HG02943 (cell line): ENCODE results near the gene ATG4A.

Source experiments
- ATAC-seq: cut with Tn5 transposase; IDR thresholded peaks from one replicate; pipeline ENCODE4 v1.9.1; 2021; ENCODE audit warnings: mild to moderate bottlenecking, low read depth, moderate library complexity; ENCODE audit not compliant: unreplicated experiment

The ATG4A gene

GRCh38 chrX:108121291-108121690, 29.7 kb downstream of the ATG4A start:
- ATAC-seq: no peak

- no peak for ATAC-seq
Observed at GRCh38 chrX:108122748-108123147, 31.2 kb downstream of the ATG4A start.

DNA sequence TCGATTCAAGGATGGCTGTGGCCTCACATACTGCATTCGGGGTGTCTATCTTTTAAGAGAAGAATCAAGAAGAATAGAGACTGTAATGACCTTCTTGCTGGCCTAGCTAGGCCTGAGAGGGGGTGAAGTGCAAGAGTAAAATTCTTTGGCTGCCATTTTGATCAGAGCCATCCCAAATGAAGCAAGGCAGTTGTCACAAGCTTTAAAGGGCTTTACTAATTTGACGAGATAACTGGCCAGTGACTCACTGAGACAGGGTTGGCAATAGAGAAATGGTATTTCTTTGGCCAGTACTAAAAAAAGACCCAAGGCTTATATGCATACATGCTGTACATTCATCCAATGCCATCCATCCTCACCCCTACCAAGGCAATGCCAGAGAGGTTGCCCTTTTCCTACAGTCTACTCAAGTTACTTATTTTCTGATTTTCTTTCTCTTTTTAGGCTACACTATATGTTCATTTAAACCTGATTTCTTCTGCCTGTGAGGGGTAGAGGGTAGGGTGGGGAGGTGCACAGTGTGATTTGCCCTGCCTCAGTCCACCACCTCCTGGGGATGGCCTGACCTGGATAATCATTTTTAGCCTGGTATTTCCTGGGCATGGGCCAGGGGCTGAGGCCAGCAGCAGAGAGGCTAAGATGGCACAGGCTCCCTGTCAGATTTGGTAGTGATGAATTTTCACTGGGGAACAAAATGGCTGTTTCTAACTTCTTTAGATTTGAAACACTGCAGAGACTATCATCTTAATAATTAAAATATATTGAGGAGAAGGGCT, 32.2 kb downstream of the ATG4A start:
- no peak for ATAC-seq

DNA sequence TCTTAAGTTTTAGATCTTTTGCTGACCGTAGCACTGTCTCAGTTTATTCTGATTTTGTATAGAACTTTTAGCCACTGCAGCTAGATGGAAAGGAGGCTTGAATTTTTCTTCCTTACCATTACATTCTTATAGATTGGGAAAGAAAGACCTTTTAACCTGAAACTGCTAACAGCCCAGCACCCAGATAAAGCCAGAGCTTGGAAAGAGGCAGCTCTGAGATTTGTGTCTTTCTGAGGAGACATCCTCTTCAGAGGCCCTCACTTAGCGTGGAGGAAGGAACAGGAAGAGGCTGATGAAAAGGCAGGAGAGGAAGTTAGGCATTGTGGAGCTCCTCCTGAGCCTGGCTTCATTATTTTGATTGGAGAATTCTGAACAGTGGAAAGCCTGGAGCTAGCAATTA, 35.1 kb downstream of the ATG4A start:
- no peak for ATAC-seq

GRCh38 chrX:108127152-108127551, 35.6 kb downstream of the ATG4A start:
- no peak for ATAC-seq

- ATAC-seq: no peak
Observed at GRCh38 chrX:108130889-108131288, 39.3 kb downstream of the ATG4A start.

DNA sequence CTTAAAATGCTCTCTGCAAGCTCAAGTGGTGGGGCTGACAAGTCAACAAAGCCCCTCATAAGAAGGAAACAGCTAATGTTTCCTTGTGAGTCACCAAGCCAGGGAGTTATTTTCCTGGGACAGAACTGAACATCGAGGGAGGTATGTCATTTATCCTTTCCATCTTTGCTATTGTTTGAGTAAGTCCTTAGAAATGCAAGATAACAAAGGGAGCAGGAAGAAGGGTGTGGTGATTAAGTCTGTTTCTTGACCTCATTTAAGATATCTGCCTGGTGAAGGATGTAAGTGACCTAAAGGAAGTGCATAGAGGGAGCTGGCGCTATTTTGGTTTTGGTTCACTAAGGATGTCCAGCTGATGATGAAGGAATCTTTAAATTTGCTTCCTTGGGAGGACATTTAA, 39.9 kb downstream of the ATG4A start:
- ATAC-seq: no peak

- no peak for ATAC-seq
Observed at GRCh38 chrX:108132034-108132433, 40.5 kb downstream of the ATG4A start.

GRCh38 chrX:108132876-108133275, 41.3 kb downstream of the ATG4A start:
- ATAC-seq: no peak

DNA sequence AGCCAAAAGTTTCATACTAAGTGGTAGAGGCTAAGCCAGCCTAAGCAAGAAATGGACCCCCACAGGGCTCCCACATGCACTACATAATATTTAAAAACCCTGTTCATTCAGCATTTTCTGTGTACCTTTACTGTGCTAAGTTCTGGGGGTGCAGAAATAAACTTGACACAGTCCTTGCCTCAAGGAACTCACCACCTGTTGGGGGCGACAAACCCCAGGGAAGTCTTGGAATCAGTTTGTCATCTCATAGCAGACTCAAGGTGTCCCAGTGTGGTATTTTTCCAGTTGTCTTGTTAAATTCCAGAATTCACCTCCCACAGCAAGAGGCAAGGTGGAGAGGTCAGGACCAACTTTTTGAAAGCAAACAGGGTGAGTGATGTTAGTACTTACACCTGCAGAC, 43.1 kb downstream of the ATG4A start:
- ATAC-seq: no peak

DNA sequence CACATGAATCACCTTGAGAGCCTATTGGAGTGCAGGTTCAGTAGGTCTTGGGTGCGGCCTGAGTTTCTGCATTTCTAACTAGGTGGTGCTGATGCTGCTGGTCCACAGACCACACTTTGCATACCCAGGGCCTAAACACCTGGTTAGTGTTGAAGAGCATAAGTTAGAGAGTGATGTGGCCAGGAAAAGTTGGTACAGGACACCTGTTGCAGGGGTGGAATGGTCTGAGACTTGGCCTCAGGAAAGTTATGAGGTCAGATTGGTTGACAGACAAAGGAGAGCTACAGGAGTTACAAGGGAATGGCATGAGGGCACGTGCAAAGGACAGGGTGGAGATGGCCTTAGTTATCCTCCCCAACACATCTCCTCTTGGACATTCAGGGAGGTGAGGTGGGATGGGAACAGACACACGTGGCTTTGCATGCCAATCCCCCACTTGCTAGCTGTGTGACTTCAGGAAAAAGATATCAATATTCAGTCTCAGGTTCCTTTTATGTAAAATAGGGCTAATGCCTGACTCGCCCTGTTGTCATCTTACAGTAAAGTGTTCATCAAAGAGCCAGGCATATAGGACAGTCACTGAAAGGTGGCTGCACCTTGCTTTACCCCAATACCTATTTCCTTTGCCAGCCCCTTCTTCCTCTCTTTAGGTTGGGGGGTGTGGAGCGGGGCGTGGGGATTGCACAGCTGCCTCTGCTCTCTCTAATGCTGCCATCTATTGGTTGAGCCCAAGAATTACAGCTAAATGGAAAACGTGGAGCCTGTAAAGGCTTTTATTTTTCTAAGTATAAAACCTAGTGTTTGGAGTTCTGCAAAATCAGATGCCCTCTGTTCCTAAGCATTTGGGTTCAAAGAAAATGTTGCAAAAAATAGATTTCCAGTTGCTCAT, 47.5 kb downstream of the ATG4A start:
- ATAC-seq: no peak

DNA sequence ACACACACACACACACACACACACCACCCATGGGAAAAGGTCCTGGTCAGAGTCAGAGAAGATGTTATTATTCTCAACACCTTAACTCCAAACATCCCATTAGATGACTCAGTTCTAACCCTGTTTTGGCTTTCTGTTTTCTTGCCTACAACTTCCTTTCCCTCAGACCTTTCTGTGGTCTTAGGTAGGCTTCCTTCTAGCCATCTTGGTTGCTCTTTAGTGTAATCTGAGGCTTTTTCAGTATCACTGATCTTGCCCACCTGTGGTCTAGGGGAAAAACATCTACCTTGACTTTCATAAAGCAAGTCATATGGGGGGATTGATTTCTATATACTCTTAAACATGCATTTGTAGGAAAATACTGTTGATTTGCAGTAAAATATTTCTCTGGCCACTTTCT, 56.9 kb downstream of the ATG4A start:
- peak; percentile 63 for ATAC-seq

DNA sequence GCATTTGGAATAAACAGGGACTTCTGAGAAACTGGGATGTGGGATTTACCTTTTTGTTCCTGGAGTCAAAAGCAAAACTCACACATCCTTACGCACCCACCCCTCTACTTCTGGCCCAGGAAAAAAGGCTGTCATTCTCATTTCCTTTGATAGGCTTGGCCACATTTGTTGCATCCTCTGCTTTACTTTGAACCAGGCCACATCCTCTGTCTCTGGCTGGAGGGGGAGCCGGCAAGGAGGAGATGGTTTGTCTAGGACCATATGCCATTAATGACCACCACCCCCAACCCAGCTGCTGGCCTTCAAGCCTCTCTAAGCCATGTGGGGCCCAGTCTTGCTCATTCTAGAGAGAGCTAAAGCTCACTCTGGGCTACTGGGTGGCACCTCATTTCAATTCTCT, 64.5 kb downstream of the ATG4A start:
- no peak for ATAC-seq

DNA sequence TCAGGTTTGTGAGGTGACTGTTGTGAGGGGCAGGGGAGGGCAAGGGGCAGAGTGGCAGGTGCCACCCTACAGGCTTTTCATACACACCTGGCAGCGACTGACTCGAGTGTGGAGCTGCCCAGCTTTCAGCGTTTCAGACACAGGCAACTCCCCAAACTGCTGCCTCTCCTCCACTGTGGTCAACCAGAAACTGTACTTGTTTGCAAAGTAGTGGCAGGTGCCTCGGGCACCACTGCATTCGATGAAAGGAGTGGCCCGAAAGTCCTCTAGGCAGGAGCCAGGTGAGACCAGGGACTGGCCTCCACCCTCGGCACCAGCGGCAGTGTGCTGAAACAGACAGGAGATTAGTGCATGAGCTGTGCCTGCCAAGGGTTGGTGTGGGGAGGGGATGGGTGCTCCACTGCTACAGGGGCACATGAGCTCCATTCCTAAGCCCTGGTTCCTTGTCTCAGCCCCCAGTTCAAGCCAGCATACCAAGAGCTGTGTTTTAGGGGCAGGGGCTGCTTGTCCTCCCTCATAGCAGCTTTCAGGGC, 65.4 kb downstream of the ATG4A start:
- ATAC-seq: no peak

GRCh38 chrX:108157628-108158027, 66.0 kb downstream of the ATG4A start:
- no peak for ATAC-seq

DNA sequence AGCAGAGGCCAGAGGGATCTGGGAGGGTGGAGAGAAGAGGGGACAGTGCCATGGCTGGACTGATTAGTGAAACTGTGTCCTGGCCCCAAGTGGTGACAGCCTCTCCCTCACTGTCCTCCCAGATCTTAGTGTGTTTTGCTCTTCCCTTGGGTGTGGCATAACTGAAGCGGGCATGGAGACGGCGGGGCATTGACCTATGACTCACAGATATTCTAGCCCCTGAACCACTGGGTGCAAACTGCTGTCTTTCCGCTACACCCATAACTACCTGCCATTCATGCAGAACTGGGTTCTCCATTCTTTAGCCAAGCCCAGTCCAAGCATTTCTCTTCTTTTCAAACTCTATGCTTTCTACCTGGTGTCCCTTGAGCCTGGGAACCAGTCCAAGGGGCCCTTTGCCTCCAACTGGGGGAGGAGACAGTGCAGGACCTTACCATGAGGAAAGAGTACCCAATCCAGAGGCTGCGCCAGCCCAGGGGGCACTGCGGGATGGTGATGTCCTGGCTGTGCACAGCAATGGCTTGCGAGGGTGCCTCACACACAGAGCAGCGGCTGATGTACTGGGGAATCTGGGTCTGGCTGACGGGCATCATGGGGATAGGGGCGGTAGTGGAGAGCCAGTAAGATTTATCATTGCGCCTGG, 67.6 kb downstream of the ATG4A start:
- no peak for ATAC-seq

GRCh38 chrX:108160309-108160708, 68.7 kb downstream of the ATG4A start:
- ATAC-seq: no peak

GRCh38 chrX:108162265-108162664, 70.7 kb downstream of the ATG4A start:
- ATAC-seq: no peak

DNA sequence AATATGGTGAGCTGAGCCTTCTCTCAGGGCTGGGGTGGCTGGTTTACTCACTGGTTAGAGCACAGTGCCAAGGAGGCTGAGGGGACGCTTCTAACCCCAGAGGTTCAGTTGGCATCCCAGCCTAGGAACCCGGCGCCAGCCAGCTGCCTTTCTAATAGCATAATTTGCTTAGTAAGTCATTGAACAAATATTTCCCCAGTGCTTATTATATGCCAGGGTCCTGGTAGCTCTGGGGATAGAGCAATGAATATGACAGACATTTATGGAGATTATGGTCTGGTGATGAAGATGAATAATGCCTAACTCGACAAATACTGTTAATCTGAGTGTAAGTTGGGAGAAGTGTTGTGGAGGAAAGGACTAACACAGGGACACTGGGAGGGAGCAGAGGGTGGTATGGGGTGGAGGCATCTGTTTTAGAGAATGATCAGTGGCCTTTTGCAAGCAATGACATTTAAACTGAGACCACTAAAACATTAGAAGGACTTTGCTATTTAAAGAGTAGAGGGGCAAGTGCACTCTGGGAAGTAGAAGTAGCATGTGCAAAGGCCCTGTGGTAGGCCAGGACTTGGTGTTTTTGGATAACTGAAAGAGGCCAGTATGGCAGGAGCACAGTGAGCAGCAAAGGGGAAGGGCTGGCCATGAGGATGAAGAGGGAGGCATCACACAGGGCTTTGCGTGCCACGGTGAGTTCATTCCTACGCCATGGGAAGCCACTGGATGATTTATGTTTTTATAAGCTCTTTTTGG, 71.9 kb downstream of the ATG4A start:
- ATAC-seq: no peak

GRCh38 chrX:108165383-108166111, 74.0 kb downstream of the ATG4A start:
- ATAC-seq: no peak
